Activated CD8-positive, alpha-beta memory T cell treated with anti-CD3 and anti-CD28 coated beads, Interleukin-2, amount 50 U/mL, for 4 hours (primary cell): Measurements from ENCODE around the gene DDIAS.
"Not testable (repeated sequence)": the region's sequence is repeated elsewhere in the genome, so short reads cannot be mapped to it uniquely, and the experiment has no call there.

Source experiments
- DNase-seq: peaks from one replicate; pipeline ENCODE4 v3.0.0-alpha.2; 2020

Gene DDIAS

GRCh38 chr11:82924522-82925224 lies 23.1 kb downstream of the DDIAS start:
- no peak for DNase-seq

GRCh38 chr11:82927264-82927880 lies 25.8 kb downstream of the DDIAS start:
- DNase-seq = peak; percentile 19

GRCh38 chr11:82929121-82929520 lies 27.6 kb downstream of the DDIAS start:
- no peak for DNase-seq

GRCh38 chr11:82930229-82930628 lies 28.7 kb downstream of the DDIAS start:
- no peak for DNase-seq

- no peak for DNase-seq
Measured at GRCh38 chr11:82930734-82931133, 29.2 kb downstream of the DDIAS start.

- DNase-seq = no peak
Measured at GRCh38 chr11:82932564-82932963, 31.0 kb downstream of the DDIAS start.

GRCh38 chr11:82936261-82936660 lies 34.7 kb downstream of the DDIAS start:
- no peak for DNase-seq

GRCh38 chr11:82937554-82937953 lies 36.0 kb downstream of the DDIAS start:
- DNase-seq = no peak

- no peak for DNase-seq
Measured at GRCh38 chr11:82939456-82939855, 37.9 kb downstream of the DDIAS start.

- no peak for DNase-seq
Measured at GRCh38 chr11:82942376-82942775, 40.8 kb downstream of the DDIAS start.

GRCh38 chr11:82943430-82943829 lies 41.9 kb downstream of the DDIAS start:
- not testable (repeated sequence) for DNase-seq

GRCh38 chr11:82944198-82944597 lies 42.7 kb downstream of the DDIAS start:
- DNase-seq = no peak

- DNase-seq = not testable (repeated sequence)
Measured at GRCh38 chr11:82945041-82945440, 43.5 kb downstream of the DDIAS start.

GRCh38 chr11:82945682-82946081 lies 44.1 kb downstream of the DDIAS start:
- DNase-seq = no peak

- no peak for DNase-seq
Measured at GRCh38 chr11:82949352-82949751, 47.8 kb downstream of the DDIAS start.

- DNase-seq = not testable (repeated sequence)
Measured at GRCh38 chr11:82950502-82950901, 49.0 kb downstream of the DDIAS start.

- DNase-seq = peak; percentile 71
Measured at GRCh38 chr11:82955736-82956453, 54.4 kb downstream of the DDIAS start.

- no peak for DNase-seq
Measured at GRCh38 chr11:82959987-82960778, 58.6 kb downstream of the DDIAS start.

- DNase-seq = no peak
Measured at GRCh38 chr11:82960779-82961143, 59.2 kb downstream of the DDIAS start.

- not testable (repeated sequence) for DNase-seq
Measured at GRCh38 chr11:82962021-82962420, 60.5 kb downstream of the DDIAS start.

GRCh38 chr11:82967381-82967780 lies 65.8 kb downstream of the DDIAS start:
- DNase-seq = no peak

GRCh38 chr11:82969811-82970210 lies 68.3 kb downstream of the DDIAS start:
- no peak for DNase-seq

GRCh38 chr11:82970507-82971083 lies 69.1 kb downstream of the DDIAS start:
- not testable (repeated sequence) for DNase-seq
